HepG2 (cell line): Measurements from ENCODE around the gene SNRPD2. TPM values are rescaled to one million over a fixed set of nuclear protein-coding genes. Genes with fewer than 3 reads are reported as not detected.

Experiments
- ELF1 ChIP-seq: sonication (generic); formaldehyde crosslinking; IDR thresholded peaks from 2 replicates; pipeline ENCODE4 v1.4.0; 2020; ENCODE audit warnings: missing genetic modification reagents
- HIVEP1 ChIP-seq: sonication (generic); formaldehyde crosslinking; IDR thresholded peaks from 2 replicates; pipeline ENCODE4 v1.4.0; 2020; ENCODE audit warnings: mild to moderate bottlenecking, missing genetic modification reagents
- MIER2 ChIP-seq: IDR thresholded peaks from 2 replicates; pipeline ENCODE4 v1.6.1; 2016; ENCODE audit warnings: missing biosample characterization, missing genetic modification reagents
- NFATC3 ChIP-seq: sonication (generic); formaldehyde crosslinking; IDR thresholded peaks from 2 replicates; pipeline ENCODE4 v1.5.1; 2020; ENCODE audit warnings: mild to moderate bottlenecking, missing genetic modification reagents
- NR2F1 ChIP-seq, 2 experiments: fragments of 450-650 bp in 1 of 2; formaldehyde crosslinking in 1 of 2; IDR thresholded peaks; 2 replicates each; pipeline versions ENCODE4 v1.5.0 to v1.6.1; 2016 to 2020; ENCODE audit warnings: mild to moderate bottlenecking in 1 of 2, missing compliant biosample characterization in 1 of 2, missing genetic modification reagents in 1 of 2, moderate library complexity in 1 of 2
- PHB2 ChIP-seq: fragments of 450-650 bp; IDR thresholded peaks from 2 replicates; pipeline ENCODE4 v1.6.1; 2018; ENCODE audit not compliant: partially characterized antibody
- PTBP1 ChIP-seq: fragments of 200-400 bp; formaldehyde crosslinking; IDR thresholded peaks from 2 replicates; pipeline ENCODE4 v1.6.1; 2018; ENCODE audit warnings: low read length, low read depth; ENCODE audit not compliant: poor library complexity, severe bottlenecking
- RBM39 ChIP-seq: fragments of 200-400 bp; formaldehyde crosslinking; IDR thresholded peaks from one replicate; pipeline ENCODE4 v1.6.1; 2018; ENCODE audit warnings: antibody characterized with exemption, mild to moderate bottlenecking, low read depth, low read length; ENCODE audit not compliant: poor library complexity, severe bottlenecking
- SMARCC2 ChIP-seq: fragments of 450-650 bp; IDR thresholded peaks from 2 replicates; pipeline ENCODE4 v1.6.1; 2017; ENCODE audit warnings: antibody characterized with exemption, mild to moderate bottlenecking
- TOPORS ChIP-seq: sonication (generic); formaldehyde crosslinking; IDR thresholded peaks from 2 replicates; pipeline ENCODE4 v1.8.0; 2023; ENCODE audit warnings: mild to moderate bottlenecking, missing genetic modification reagents
- ZMYM4 ChIP-seq: sonication (generic); formaldehyde crosslinking; IDR thresholded peaks from 2 replicates; pipeline ENCODE4 v1.8.1; 2023; ENCODE audit warnings: mild to moderate bottlenecking, missing genetic modification reagents
- ZNF251 ChIP-seq: sonication (generic); formaldehyde crosslinking; IDR thresholded peaks from 2 replicates; pipeline ENCODE4 v1.9.0; 2021; ENCODE audit warnings: mild to moderate bottlenecking, missing genetic modification reagents
- ZNF256 ChIP-seq: sonication (generic); formaldehyde crosslinking; conservative IDR thresholded peaks from 2 replicates; pipeline ENCODE4 v1.4.0; 2020; ENCODE audit warnings: missing genetic modification reagents
- ZNF557 ChIP-seq: sonication (generic); formaldehyde crosslinking; IDR thresholded peaks from 2 replicates; pipeline ENCODE4 v1.4.0; 2020; ENCODE audit warnings: missing genetic modification reagents
- ZNF790 ChIP-seq: sonication (generic); formaldehyde crosslinking; IDR thresholded peaks from 2 replicates; pipeline ENCODE4 v1.8.0; 2022; ENCODE audit warnings: missing genetic modification reagents, mild to moderate bottlenecking, borderline replicate concordance
- polyA plus RNA-seq, 8 experiments: library from polyadenylated mRNA; depleted of rRNA in 3 of 8; stranded (reverse) in 7 of 8; unstranded in 1 of 8; fragments of >200 nt; fragmentation: Illumina TruSeq in 4 of 8; extraction: Trizol in 4 of 8; gene quantifications; 2 replicates each; pipeline versions ENCODE4 v1.2.1 to v1.2.3, GENCODE V29; 2011 to 2016; ENCODE audit warnings: low read depth in 4 of 8, missing spikeins in 1 of 8, mixed read lengths in 1 of 8; ENCODE audit not compliant: insufficient read depth in 1 of 8
- total RNA-seq, 5 experiments: library from RNA; depleted of rRNA; stranded (reverse); fragments of >200 nt; fragmentation: Illumina TruSeq; extraction: Trizol; gene quantifications; 2 replicates each; pipeline ENCODE4 v1.2.3, GENCODE V29; 2016; ENCODE audit warnings: low read depth in 1 of 5
- TF ChIP-seq, protein P1 (sequence below): IDR thresholded peaks from 2 replicates; pipeline ENCODE4 v1.6.1; 2016
- TF ChIP-seq, protein P2 (sequence below): sonication (generic); formaldehyde crosslinking; IDR thresholded peaks from 2 replicates; pipeline ENCODE4 v1.4.0; 2020; ENCODE audit warnings: mild to moderate bottlenecking, missing genetic modification reagents
- TF ChIP-seq, protein P3 (sequence below): sonication (generic); formaldehyde crosslinking; IDR thresholded peaks from 2 replicates; pipeline ENCODE4 v1.8.0; 2022; ENCODE audit warnings: mild to moderate bottlenecking, missing genetic modification reagents, borderline replicate concordance
- TF ChIP-seq, protein P4 (sequence below): sonication (generic); formaldehyde crosslinking; IDR thresholded peaks from 2 replicates; pipeline ENCODE4 v1.5.1; 2020; ENCODE audit warnings: missing genetic modification reagents, mild to moderate bottlenecking, borderline replicate concordance
- TF ChIP-seq, protein P5 (sequence below): sonication (generic); formaldehyde crosslinking; IDR thresholded peaks from 2 replicates; pipeline ENCODE4 v1.4.0; 2020; ENCODE audit warnings: missing genetic modification reagents
- TF ChIP-seq, protein P6 (sequence below): sonication (generic); formaldehyde crosslinking; conservative IDR thresholded peaks from 2 replicates; pipeline ENCODE4 v1.4.0; 2020; ENCODE audit warnings: missing genetic modification reagents

Gene SNRPD2
- total and polyA plus RNA-seq, 2 of the 13 experiments (the other 11 are each of a cell fraction or from before 2014, with no cell fraction given): 299 to 485 TPM

DNA sequence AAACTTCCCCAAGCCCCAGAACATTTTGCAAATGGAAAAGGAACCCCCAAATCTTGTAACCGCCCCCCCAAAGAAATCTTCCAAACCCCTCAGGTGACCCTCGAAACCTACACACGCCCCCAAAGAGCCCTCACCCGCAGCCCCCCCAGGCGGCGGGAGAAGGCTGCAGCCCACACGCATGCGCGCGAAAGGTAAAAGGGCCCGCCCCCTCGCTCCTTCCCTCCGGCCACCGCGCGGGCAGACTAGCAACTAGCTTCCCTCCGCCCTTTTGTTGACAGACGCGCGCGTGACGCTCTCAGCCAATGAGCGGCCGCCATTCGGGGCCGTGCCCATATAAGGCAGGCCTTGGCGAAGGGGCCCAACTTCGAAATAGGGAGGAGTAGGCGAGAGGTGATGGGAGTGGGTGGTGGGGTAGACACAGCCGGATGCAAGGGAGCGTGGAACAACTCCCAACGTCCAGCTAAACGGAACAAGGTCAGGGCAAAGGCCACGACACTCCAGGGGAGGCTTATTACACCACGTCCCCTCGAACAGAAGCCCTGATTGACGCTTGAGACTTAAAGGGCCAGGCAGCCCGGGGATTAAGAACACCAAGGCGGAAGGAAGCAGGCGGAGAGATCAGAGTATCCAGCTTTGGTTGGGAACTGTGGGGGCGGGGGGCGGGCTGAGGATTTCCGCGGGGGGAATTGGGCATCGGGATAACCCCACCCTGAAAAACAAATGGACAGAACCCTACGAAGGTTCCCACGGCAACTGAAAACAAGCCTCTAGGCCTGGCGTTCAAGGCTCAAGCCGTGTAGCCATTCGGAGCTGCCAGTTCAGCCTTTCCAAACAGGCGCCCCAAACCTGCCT, 25.6 kb upstream of the SNRPD2 start (continued):
- TF ChIP-seq, protein P1, sequence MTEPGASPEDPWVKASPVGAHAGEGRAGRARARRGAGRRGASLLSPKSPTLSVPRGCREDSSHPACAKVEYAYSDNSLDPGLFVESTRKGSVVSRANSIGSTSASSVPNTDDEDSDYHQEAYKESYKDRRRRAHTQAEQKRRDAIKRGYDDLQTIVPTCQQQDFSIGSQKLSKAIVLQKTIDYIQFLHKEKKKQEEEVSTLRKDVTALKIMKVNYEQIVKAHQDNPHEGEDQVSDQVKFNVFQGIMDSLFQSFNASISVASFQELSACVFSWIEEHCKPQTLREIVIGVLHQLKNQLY (CRISPR knock-in tag): no peak
- TF ChIP-seq NFATC3 (CRISPR knock-in tag) (no peak), PHB2 (no peak), NR2F1 (CRISPR knock-in tag; IDR thresholded peaks at IDR 0.05) (peak; percentile 98), TOPORS (CRISPR knock-in tag) (no peak), ZNF251 (CRISPR knock-in tag) (no peak), ZNF256 (CRISPR knock-in tag) (0 out of 2 replicates have a peak, but pooled peaks have one; percentile 28), HIVEP1 (CRISPR knock-in tag) (no peak; the same call in 1 of the 2 replicates), ZMYM4 (peak; percentile 95), RBM39 (peak; percentile 58), ELF1 (CRISPR knock-in tag) (peak; percentile 74), MIER2 (0 out of 2 replicates have a peak, but pooled peaks have one; percentile 40), ZNF790 (CRISPR knock-in tag) (no peak), SMARCC2 (no peak), ZNF557 (CRISPR knock-in tag) (no peak), PTBP1 (no peak)
- TF ChIP-seq, protein P2, sequence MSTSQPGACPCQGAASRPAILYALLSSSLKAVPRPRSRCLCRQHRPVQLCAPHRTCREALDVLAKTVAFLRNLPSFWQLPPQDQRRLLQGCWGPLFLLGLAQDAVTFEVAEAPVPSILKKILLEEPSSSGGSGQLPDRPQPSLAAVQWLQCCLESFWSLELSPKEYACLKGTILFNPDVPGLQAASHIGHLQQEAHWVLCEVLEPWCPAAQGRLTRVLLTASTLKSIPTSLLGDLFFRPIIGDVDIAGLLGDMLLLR (CRISPR knock-in tag): no peak
- TF ChIP-seq, protein P3, sequence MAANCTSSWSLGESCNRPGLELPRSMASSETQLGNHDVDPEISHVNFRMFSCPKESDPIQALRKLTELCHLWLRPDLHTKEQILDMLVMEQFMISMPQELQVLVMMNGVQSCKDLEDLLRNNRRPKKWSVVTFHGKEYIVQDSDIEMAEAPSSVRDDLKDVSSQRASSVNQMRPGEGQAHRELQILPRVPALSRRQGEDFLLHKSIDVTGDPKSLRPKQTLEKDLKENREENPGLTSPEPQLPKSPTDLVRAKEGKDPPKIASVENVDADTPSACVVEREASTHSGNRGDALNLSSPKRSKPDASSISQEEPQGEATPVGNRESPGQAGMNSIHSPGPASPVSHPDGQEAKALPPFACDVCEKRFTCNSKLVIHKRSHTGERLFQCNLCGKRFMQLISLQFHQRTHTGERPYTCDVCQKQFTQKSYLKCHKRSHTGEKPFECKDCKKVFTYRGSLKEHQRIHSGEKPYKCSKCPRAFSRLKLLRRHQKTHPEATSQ (CRISPR knock-in tag): 0 out of 2 replicates have a peak, but pooled peaks have one; percentile 19
- TF ChIP-seq, protein P4, sequence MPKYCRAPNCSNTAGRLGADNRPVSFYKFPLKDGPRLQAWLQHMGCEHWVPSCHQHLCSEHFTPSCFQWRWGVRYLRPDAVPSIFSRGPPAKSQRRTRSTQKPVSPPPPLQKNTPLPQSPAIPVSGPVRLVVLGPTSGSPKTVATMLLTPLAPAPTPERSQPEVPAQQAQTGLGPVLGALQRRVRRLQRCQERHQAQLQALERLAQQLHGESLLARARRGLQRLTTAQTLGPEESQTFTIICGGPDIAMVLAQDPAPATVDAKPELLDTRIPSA (CRISPR knock-in tag): no peak
- TF ChIP-seq, protein P5, sequence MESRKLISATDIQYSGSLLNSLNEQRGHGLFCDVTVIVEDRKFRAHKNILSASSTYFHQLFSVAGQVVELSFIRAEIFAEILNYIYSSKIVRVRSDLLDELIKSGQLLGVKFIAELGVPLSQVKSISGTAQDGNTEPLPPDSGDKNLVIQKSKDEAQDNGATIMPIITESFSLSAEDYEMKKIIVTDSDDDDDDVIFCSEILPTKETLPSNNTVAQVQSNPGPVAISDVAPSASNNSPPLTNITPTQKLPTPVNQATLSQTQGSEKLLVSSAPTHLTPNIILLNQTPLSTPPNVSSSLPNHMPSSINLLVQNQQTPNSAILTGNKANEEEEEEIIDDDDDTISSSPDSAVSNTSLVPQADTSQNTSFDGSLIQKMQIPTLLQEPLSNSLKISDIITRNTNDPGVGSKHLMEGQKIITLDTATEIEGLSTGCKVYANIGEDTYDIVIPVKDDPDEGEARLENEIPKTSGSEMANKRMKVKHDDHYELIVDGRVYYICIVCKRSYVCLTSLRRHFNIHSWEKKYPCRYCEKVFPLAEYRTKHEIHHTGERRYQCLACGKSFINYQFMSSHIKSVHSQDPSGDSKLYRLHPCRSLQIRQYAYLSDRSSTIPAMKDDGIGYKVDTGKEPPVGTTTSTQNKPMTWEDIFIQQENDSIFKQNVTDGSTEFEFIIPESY (CRISPR knock-in tag): peak; percentile 39; the same call in 1 of the 2 replicates
- TF ChIP-seq, protein P6, sequence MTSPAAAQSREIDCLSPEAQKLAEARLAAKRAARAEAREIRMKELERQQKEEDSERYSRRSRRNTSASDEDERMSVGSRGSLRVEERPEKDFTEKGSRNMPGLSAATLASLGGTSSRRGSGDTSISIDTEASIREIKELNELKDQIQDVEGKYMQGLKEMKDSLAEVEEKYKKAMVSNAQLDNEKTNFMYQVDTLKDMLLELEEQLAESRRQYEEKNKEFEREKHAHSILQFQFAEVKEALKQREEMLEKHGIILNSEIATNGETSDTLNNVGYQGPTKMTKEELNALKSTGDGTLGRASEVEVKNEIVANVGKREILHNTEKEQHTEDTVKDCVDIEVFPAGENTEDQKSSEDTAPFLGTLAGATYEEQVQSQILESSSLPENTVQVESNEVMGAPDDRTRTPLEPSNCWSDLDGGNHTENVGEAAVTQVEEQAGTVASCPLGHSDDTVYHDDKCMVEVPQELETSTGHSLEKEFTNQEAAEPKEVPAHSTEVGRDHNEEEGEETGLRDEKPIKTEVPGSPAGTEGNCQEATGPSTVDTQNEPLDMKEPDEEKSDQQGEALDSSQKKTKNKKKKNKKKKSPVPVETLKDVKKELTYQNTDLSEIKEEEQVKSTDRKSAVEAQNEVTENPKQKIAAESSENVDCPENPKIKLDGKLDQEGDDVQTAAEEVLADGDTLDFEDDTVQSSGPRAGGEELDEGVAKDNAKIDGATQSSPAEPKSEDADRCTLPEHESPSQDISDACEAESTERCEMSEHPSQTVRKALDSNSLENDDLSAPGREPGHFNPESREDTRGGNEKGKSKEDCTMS (CRISPR knock-in tag): no peak
